ENCODE measurements around the gene EXOC6B.

Gene EXOC6B

GRCh38 chr2:72325592-72326422, 500.0 kb downstream of the EXOC6B start:
- TF ChIP-seq, protein P1, sequence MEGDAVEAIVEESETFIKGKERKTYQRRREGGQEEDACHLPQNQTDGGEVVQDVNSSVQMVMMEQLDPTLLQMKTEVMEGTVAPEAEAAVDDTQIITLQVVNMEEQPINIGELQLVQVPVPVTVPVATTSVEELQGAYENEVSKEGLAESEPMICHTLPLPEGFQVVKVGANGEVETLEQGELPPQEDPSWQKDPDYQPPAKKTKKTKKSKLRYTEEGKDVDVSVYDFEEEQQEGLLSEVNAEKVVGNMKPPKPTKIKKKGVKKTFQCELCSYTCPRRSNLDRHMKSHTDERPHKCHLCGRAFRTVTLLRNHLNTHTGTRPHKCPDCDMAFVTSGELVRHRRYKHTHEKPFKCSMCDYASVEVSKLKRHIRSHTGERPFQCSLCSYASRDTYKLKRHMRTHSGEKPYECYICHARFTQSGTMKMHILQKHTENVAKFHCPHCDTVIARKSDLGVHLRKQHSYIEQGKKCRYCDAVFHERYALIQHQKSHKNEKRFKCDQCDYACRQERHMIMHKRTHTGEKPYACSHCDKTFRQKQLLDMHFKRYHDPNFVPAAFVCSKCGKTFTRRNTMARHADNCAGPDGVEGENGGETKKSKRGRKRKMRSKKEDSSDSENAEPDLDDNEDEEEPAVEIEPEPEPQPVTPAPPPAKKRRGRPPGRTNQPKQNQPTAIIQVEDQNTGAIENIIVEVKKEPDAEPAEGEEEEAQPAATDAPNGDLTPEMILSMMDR (IDR thresholded peaks at IDR 0.05; ENCODE audit: low read depth, low read length), result peak; percentile 81
- H3K4me3 ChIP-seq (ENCODE audit: low read depth, low read length), result no peak overlapping the region

- TF ChIP-seq, protein P1 (IDR thresholded peaks at IDR 0.05; ENCODE audit: low read depth, low read length), result no peak
- no peak overlapping the region for H3K4me3 ChIP-seq (ENCODE audit: low read depth, low read length)
Observed at GRCh38 chr2:72316774-72317173, 509.1 kb downstream of the EXOC6B start.

- no peak overlapping the region for H3K4me3 ChIP-seq (ENCODE audit: low read depth, low read length)
- TF ChIP-seq, protein P1 (IDR thresholded peaks at IDR 0.05; ENCODE audit: low read depth, low read length), result no peak
Observed at GRCh38 chr2:72300147-72300684, 525.6 kb downstream of the EXOC6B start.

DNA sequence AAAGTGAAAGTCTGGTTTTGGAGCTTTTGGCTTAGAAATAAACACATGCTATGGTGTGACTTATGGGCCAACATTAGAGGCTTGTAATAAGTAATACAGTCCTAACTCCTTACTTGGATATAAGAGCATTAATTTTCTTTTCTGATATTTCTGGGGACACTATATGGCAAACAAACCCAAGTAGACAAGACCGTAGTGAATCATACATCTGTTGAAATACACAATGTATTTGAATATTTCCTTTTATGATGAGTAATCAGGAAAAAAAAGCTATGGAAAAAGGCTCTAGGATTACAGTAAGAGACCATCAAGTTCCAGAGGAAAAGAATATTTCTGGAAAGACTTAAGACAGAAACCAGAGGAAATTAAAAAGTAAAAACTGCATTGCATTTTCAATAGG, 532.2 kb downstream of the EXOC6B start:
- H3K4me3 ChIP-seq (ENCODE audit: low read depth, low read length), result no peak overlapping the region
- TF ChIP-seq, protein P1 (IDR thresholded peaks at IDR 0.05; ENCODE audit: low read depth, low read length), result no peak

- TF ChIP-seq, protein P1 (IDR thresholded peaks at IDR 0.05; ENCODE audit: low read depth, low read length), result no peak
- no peak overlapping the region for H3K4me3 ChIP-seq (ENCODE audit: low read depth, low read length)
Observed at GRCh38 chr2:72292433-72292832, 533.4 kb downstream of the EXOC6B start.

DNA sequence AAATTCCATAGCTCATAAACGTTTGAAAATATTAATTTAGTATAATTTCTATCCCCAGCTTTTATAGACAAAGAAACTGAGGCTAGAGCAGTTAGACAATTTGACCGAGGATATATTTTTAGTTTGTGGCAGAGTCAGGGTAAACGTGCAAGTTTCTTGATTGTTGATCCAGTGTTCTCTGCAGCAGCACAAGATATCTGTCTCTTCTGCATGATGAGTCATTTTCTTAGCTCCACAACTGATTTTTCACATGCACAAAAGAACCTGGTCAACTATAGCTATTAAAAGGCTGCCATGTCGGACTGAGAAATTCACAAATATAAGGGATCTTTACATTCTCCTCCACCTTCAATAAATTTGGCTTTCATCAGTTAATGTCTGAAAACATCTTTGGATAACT, 534.8 kb downstream of the EXOC6B start:
- H3K4me3 ChIP-seq (ENCODE audit: low read depth, low read length), result no peak overlapping the region
- TF ChIP-seq, protein P1 (IDR thresholded peaks at IDR 0.05; ENCODE audit: low read depth, low read length), result no peak

GRCh38 chr2:72289736-72290135, 536.1 kb downstream of the EXOC6B start:
- TF ChIP-seq, protein P1 (IDR thresholded peaks at IDR 0.05; ENCODE audit: low read depth, low read length), result no peak
- H3K4me3 ChIP-seq (ENCODE audit: low read depth, low read length), result no peak overlapping the region

All from WI38 (cell line).